Left renal cortex interstitium (tissue), 4 donors: ENCODE results near the gene UIMC1. TPM values are rescaled to one million over a fixed set of nuclear protein-coding genes. Genes with fewer than 3 reads are reported as not detected.

Experiments
- DNase-seq, 4 donors: peaks; one replicate each; pipeline ENCODE4 v3.0.0-alpha.2; 2013; ENCODE audit warnings: low read depth in 4 of 4, low spot score in 2 of 4, missing footprints in 1 of 4
- polyA plus RNA-seq, 4 donors: library from polyadenylated mRNA; unstranded; fragments of 120-200 nt; gene quantifications; one replicate each; pipeline ENCODE4 v1.2.1, GENCODE V29; 2013; ENCODE audit not compliant: insufficient read length in 4 of 4

Gene UIMC1
- polyA plus RNA-seq, 4 donors: 34.0 to 50.8 (median 42.8) TPM

DNA sequence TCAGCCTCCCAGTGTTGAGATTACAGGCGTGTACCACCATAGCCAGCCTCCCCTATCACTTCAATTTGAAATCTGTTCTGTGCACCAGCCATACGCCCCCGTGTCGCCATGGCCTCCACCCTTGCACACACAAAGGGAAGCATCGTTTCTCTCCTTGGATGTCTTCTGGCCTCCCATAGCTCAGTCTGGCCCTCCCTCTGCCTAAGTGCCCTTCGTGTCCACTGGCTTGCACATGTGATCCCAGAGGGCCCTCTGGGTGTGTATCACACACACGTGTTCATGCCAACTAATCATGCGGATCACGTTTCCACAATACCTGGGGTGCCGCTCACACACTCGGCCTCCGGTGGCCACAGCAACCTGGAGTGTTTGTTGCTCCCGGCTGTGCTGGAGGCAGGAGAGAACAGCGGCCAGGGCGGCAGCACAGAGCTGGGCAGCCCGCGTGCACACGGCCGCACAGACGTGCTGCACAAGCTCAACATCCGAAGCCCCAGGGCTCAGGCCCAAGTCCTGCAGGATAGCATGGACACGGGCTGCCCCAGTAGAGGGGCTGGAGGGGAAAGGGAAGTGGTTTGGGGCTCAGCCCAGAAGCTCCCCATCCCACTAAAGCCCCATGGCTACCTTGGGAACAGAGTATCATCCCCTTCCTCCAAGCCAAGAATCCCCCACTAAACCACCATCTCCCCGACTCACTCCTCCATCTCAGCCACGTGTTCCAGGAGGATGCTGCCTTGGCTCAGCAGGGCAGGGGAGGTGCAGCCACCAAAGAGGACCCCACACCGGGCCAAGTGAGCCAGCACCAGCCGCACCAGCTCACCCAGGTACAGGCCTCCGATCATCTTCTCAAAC lies 118.3 kb downstream of the UIMC1 start:
- DNase-seq: no peak

DNA sequence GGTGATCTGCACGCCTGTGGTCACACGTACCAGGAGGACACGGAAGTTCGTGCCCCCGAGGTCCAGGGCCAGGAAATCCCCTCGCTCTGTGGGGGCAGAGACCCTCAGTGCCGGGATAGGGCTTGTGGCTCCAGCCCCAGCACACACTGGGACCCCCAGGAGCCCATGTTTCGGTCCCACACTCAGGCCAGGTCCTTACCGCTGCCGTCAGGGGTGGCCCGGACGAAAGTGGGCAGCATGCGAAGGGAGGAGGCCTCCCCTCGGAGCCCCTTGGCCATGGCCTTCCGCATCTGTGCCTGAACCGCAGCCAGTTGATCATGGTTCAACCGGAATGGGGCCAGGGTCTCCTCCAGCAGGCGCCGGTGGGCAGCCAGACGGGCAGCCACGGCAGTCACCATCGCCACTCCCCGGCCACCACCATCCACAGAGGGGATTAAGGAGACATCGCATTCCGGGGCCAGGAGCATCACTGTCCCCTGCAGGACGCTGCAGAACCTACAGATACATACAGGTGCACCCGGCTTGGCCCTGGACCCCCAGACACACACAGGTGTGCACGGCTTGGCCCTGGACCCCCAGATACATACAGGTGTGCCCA lies 119.2 kb downstream of the UIMC1 start:
- no peak for DNase-seq

DNA sequence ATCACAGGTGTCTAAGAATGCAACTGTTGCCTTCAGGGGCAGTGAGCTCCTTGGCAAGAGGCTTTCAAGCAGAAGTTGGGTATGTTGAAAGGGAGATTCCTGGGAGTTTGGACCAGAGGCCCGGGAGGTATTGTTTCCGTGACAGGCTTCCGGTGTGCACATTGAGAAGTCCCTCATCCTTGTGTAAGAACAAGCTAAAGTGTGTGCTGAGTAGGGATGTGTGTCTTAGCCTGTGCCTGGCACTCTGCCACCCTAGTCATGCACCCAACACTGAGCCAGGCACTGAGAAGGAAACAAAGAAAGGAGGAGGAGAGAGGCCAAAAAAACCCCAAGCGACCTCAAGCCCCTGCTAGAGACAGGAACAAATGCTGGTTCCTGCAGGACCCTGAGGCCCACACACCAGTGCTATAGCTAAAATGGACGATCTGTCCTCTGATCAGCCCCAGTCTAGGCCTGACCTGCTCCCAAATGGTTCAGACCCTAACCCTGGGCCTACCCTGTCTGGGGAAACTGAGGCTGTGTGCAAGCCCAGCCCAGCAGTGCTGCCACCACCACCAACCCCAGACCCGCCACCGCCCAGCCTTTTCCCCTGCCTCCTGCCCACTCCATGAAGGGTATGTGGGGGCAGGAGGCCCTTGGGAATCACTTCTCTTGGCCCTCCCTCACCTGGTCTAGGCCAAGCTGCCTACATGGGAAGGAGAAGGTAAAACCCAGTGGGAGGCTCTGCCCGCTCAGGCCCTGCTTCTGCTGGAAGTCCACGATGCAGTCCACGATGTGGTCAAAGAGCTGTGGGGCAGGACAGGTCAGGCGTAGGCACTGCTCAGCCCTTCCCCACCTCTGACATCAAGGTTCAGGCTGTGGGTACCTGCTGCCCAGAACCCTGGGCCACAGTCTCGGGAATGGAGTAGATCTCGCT lies 120.0 kb downstream of the UIMC1 start:
- no peak for DNase-seq

DNA sequence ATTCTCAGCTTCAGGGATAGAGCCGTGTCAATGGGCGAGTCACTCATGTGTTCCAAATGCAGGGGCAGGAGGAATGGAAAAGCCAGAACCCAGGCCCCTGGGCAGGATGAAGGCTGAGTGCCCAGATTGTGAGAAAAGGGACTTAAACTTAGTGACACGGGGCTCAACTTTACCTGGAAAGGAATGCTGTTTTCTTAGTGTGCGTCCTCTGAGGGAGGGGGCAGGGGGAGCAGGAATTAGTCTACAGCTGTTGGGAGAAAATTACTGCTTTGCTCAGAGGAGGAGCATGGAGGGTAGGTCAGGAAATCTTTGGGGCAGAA lies 122.0 kb downstream of the UIMC1 start:
- no peak for DNase-seq

DNA sequence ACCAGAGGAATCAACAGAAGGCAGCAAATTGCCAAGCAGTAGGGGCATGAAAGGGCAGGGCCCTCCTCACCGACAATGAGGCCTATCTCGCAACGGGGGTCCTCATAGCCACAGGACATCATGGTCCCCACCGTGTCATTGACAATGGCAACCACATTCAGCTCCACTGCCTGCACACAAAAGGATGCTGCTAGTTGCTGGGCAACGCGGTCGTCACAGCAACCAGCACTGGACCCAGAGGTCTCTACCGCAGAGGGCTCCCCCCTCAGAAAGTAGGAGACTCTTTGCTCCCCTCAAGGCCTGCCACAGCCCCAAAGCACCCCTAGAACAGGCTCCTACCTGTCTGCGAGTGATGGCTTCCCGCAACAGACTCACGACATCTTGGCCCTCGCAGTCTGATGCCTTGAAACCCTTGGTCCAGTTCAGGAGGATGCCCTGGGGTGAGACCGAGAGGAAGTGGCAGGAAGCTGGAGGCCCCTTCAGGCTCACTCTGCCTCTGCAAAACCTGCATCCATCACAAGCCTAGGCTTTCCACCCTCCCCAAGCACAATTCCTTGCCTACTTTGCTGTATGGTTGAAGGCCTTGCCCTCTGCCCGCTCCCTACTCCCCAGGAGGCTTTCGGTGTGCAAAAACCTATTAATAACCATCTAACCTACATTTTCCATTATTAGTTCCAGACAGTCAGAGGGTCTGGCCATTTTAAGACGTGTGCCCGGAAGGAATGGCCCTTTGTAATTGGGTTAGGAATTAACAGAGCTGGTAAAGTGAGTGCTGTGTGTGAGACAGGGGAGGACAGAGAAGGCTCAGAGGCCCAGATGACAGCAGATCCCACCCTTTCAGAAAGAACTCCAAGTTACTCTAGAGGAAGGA lies 122.6 kb downstream of the UIMC1 start:
- DNase-seq: no peak

DNA sequence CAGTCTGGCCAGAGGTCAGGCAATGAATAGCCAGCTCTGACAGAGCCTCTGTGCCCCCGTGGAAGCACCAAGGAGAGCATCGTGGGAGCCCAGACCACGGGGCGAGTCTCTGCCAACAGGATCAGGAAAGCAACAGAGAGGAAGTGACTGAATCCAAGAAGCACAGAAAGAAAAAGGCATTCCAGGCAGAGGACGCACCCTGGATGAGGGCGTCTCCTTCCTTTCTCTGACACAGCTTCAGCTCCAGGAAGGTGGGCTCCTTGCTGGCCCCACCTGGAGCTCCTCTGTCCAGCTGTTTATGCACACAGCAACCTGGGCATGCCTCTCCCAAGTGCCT lies 124.0 kb downstream of the UIMC1 start:
- no peak for DNase-seq

DNA sequence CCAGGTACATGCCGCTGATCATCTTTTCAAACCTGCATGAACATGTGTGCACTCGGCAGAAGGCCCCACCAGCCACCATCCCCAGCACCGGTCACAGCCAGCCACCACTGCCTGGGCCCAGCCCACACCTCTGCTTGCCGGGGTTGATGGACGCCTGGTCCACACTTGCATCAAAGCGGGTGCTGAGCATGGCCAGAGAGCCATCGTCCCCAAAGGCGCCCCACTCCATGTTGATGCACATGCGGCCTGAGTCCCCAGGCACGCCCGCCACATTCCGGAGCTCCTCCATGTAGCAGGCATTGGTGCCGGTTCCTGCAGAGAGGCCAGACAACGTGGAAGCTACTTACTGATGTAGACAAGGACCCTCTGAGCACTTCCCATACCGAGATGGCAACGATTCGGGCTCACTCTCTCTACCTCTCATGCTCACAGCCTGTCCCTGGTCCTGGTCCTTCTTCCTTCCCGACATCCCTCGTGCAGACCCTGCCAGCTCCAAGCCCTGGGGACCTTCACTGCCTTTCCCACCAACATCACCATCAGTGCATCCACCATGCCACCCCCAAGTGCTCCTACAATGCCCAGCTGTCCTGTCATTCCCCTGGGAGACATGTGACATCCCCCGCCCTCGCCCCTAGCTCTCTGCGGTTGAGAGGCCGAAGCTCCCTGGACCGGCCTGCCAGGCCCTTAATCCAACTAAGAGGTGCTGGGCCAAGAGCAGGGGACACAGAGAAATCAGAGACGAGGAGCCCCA lies 124.6 kb downstream of the UIMC1 start:
- DNase-seq: no peak

DNA sequence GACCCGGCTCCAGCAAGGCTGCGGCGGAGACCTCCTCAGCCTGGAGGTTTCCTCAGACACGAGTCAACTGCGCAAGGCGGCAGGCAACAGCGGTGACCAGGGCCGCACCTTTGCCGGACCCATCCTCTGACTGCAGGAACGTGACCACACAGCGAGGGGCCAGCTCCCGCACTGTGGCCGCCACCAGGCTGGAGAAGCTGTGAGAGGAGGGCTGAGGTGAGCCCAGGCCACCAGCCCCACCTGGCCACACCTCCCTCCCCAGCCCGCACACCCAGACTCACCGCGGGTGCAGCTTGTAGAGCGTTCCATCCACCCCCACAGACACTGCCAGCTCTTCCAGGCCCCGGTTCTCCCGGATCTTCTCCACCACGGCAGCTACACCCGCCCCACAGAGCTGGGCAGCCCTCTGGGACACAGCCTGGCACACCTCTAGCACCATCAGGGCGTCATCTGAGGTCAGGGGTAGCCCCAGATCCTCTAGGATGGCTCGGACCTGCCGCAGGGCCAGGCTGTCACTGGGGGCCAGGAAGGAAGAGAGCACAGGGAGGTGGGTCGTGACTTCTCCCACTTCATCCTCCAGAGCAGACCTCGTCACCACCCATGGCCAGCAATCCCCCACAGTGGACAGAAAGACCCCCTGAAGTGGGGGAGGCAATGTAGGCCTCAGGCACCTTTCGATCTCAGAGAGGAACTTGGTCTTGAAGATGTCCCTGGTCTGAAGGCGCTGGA lies 125.4 kb downstream of the UIMC1 start:
- no peak for DNase-seq

DNA sequence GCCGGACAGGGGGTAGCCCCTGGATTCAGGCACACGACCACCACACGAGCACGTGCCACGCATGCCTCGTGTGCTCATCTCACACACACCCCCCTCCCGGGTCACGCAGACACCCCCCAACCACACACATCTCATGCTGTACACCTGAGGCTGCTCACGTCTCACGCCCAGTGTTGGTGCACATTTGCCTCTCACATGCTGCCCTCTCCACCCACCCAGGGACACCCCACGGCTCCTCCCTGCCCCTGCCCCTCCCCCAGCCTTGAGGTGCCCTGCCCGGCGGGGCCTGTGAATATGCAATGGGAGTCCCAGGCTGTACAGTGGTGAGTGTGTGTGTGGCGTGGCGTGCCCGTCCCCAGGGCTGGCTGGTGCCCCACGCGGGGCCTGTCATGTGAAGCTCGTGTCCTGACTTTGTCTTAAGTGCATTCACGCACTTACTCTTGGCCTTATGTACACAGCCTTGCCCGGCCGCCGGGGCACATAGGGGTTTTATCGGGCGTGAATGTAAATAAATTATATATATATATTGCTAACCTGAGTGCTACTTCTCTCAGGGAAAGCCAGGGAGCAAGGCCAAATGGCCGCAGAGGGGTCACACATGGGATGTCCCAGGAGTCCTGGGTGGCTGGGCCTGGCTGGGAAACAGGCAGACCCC lies 126.1 kb downstream of the UIMC1 start:
- no peak for DNase-seq

DNA sequence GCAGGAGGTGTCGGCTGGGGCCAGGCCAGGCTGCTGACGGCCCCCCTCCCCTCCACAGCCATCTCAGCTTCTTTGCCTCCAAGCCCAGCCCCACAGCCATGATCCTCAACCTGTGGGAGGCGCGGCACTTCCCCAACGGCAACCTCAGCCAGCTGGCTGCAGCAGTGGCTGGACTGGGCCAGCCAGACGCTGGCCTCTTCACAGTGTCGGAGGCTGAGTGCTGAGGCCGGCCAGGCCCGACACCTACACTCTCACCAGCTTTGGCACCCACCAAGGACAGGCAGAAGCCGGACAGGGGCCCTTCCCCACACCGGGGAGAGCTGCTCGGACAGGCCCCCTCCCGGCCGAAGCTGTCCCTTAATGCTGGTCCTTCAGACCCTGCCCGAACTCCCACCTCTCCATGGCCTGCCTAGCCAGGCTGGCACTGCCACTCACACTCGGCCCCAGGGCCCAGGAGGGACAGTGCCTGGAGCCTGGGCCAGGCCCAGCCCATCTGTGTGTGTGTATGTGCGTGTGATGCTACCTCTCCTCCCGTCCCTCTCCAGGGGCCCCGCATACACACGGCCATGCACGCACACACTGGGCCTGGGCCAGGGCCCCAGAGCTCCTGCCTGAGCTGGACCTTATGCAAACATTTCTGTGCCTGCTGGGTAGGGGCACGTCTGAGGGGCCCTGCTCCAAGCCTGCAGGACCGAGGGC lies 126.8 kb downstream of the UIMC1 start:
- no peak for DNase-seq

DNA sequence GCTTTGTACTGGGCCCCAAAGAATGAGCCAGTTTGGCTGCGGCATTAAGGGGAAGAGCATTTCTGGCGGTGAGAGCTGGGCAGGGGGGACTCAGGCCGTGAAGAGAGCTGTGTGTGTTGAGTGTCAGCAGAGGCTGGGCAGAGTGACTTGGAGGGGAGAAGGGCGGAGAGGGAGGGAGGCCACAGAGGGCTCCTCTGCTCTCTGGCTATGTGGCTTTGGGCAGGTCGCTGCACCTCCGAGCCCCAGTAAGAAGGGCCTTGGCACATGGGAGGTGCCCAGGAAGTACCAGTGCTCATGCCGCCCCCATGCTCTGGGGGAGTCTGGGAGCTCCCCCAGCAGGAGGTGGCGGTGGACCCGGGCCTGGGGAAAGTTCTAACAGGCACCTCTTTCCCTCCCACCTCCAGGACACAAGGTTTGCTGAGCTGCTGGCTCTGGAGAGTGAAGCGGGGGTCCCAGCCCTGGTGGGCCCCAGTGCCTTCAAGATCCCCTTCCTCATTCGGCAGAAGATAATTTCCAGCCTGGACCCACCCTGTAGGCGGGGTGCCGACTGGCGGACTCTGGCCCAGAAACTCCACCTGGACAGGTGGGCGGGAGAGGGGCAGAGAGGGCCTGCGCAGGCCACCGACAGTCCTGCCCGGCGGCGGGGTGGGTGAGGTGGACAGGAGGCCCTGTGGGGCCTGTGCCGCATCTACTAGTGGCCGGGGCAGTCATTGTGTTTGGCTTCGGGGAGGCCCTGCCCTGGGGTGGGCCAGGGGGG lies 127.5 kb downstream of the UIMC1 start:
- no peak for DNase-seq

DNA sequence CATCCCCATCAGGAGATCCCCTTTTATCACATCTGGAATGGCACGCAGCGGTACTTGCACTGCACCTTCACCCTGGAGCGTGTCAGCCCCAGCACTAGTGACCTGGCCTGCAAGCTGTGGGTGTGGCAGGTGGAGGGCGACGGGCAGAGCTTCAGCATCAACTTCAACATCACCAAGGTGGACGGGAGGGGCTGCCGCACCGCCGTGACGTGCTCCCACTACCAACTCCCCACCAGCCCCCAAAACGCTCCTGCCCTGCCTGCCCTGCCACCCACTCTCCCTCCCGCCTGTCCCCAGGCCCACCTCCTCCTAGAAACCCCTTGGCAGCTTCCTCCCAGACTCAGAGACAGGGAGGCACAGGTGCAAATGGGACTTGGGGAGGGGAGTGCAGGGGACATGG lies 128.1 kb downstream of the UIMC1 start:
- no peak for DNase-seq

DNA sequence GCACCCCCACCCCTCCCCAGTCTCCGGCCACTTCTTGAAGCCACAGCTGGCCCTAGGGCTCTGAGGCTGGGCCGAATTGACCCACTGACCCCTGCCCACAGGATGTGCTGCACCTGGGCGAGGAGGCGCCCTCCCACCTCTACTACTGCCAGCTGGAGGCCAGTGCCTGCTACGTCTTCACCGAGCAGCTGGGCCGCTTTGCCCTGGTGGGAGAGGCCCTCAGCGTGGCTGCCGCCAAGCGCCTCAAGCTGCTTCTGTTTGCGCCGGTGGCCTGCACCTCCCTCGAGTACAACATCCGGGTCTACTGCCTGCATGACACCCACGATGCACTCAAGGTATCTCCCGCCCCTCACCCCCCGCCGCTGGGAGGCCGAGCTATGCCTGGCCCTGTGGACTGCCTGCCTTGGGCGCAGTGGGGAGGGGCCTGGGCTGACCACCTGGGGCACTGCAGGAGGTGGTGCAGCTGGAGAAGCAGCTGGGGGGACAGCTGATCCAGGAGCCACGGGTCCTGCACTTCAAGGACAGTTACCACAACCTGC lies 128.7 kb downstream of the UIMC1 start:
- no peak for DNase-seq

DNA sequence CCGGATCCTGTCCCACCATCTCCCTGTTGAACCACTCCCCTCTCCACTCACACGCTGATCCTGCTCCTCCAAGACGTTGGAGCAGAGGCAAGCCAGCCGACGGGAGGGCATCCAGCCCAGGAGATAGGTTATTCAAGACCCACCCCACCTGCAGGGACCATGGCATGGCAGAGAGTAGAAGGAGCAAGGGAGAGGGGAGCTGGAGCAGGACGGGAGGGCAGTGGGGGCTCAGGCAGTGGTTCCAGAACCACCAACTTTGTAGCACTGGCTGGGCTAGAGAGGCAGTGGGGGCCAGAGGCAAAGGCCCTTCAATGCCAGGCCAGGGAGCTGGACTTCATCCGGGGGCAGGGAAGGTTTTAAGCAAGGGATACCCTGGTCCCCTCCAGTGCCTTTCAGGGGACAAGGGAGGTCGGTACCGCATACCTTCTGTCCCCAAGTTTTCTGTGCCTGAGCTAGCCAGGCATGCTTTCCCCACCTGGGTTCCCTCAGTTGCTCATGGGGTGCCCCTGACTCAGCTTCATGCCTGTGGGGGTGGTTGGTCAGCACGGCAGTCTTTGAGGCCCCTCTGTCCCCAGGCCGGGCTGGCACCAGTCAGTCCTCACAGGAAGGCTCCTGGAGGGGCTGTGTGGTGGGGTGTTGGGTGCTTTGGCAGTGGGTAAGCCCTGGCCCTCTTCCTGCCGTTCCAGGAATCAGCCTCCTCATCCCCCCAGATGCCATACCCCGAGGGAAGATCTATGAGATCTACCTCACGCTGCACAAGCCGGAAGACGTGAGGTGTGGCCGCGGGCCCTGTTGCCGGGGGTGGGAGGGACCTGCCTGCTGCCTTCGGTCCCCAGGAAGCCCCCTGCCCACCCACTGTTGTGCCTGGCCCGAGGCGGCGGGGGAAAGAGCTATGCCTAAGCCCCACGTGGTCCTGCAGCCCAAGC lies 129.8 kb downstream of the UIMC1 start:
- DNase-seq: no peak

DNA sequence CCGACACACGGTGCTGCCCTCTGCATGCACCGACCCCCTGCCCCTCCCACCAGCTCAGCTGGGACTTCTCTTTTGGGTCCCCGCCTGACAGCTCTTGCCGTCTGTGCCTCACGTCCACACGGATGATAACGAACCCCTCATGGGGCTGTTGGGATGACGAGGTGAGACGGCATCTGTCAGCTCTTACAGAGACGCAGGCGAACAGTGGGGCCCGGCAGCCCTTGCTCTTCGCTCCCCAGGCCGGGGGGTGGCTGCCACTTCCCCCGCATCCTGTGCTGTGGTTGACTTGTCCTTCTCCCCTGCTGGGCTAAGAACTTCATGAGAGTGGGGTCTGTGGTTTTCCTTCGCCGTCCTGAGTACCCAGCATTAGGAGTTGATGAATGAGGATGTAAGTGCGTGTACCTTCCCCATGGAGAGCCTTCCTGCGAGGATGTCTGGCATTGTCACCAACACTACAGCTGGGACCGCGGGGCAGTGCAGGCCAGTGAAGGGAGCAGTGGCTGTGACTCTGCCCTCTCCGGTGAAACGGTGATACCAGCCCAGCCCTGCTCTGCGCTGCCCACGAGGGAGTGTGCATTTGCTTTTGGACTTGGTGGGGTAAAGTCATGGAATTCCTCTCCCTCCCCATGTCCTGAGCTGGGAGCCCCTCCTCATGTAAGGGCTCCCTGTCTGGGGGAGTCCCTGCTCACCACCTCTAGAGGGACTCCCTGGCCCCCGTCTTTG lies 130.6 kb downstream of the UIMC1 start:
- no peak for DNase-seq
